MM.1S (cell line): Measurements from ENCODE around the gene PIEZO2.

Source experiments
- DNase-seq: peaks from one replicate; pipeline ENCODE4 v3.0.0-alpha.2; 2015
- H2AFZ ChIP-seq: fragments of 300-600 bp; sonication (generic); 2 replicates; pipeline ENCODE4 v1.6.0; 2016; ENCODE audit warnings: antibody characterized with exemption, low read length
- H3F3A ChIP-seq: fragments of 300-600 bp; sonication (generic); 2 replicates; pipeline ENCODE4 v1.6.1; 2016; ENCODE audit warnings: mild to moderate bottlenecking, antibody characterized with exemption, low read length, moderate library complexity, mixed read lengths; ENCODE audit not compliant: insufficient read depth
- H3K27ac ChIP-seq: fragments of 300-600 bp; sonication (generic); 2 replicates; pipeline ENCODE4 v1.5.1; 2016; ENCODE audit warnings: mild to moderate bottlenecking, low read length
- H3K27me3 ChIP-seq: fragments of 300-600 bp; sonication (generic); replicated peaks from 2 replicates; pipeline ENCODE4 v1.6.0; 2016; ENCODE audit warnings: low read length; ENCODE audit not compliant: insufficient read depth
- H3K36me3 ChIP-seq: fragments of 300-600 bp; sonication (generic); replicated peaks from 2 replicates; pipeline ENCODE4 v1.6.1; 2016; ENCODE audit warnings: mild to moderate bottlenecking, low read length, mixed read lengths; ENCODE audit not compliant: insufficient read depth
- H3K4me1 ChIP-seq: fragments of 300-600 bp; sonication (generic); 2 replicates; pipeline ENCODE4 v1.6.1; 2016; ENCODE audit warnings: low read length, mixed read lengths
- H3K4me2 ChIP-seq: fragments of 300-600 bp; sonication (generic); 2 replicates; pipeline ENCODE4 v1.6.0; 2016; ENCODE audit warnings: low read depth, low read length
- H3K4me3 ChIP-seq: fragments of 300-600 bp; sonication (generic); 2 replicates; pipeline ENCODE4 v1.5.1; 2016; ENCODE audit warnings: low read length, mixed read lengths
- H3K79me2 ChIP-seq: fragments of 300-600 bp; sonication (generic); 2 replicates; pipeline ENCODE4 v1.6.1; 2016; ENCODE audit warnings: mixed run types, low read length, mixed read lengths
- H3K9ac ChIP-seq: fragments of 300-600 bp; sonication (generic); 2 replicates; pipeline ENCODE4 v1.6.1; 2016; ENCODE audit warnings: low read length, mixed read lengths
- H3K9me2 ChIP-seq: fragments of 300-600 bp; sonication (generic); replicated peaks from 2 replicates; pipeline ENCODE4 v1.6.1; 2016; ENCODE audit warnings: mild to moderate bottlenecking, low read length, mixed read lengths; ENCODE audit not compliant: insufficient read depth
- H3K9me3 ChIP-seq: fragments of 300-600 bp; sonication (generic); replicated peaks from 2 replicates; pipeline ENCODE4 v1.6.1; 2016; ENCODE audit warnings: mild to moderate bottlenecking, low read length, mixed read lengths; ENCODE audit not compliant: insufficient read depth
- H4K20me1 ChIP-seq: fragments of 300-600 bp; sonication (generic); 2 replicates; pipeline ENCODE4 v1.6.1; 2016; ENCODE audit warnings: mild to moderate bottlenecking, low read length, moderate library complexity, mixed read lengths; ENCODE audit not compliant: insufficient read depth
- CTCF ChIP-seq: fragments of 300-600 bp; sonication (generic); IDR thresholded peaks from 2 replicates; pipeline ENCODE4 v1.5.1; 2016; ENCODE audit warnings: antibody characterized with exemption, low read length, mixed read lengths
- EZH2 ChIP-seq: fragments of 300-600 bp; sonication (generic); optimal IDR thresholded peaks from 2 replicates; pipeline ENCODE3; 2017; ENCODE audit warnings: low read depth, mild to moderate bottlenecking, antibody characterized with exemption, low read length, mixed read lengths
- EZH2phosphoT487 ChIP-seq: fragments of 300-600 bp; sonication (generic); IDR thresholded peaks from 2 replicates; pipeline ENCODE4 v1.6.1; 2018; ENCODE audit warnings: antibody characterized with exemption, low read length

The PIEZO2 gene

DNA sequence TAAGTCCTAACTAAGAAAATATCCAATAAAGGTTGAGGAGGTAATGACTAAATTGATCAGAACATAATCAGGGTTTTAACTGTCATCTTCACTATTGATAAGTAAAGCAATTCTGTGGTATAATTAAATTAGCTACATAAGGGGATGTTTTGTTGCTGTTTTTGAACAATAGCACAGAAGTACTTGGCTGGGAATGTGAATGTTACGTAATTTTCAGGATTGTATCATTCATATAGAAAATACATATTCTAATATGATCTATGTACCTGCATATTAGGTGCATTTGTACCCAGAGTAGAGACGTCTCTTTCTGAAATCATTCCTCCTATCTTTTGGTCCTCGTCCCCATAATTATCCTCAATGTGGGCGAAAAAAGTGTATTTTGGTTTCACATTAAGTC, 109.0 kb downstream of the PIEZO2 start:
- Histone ChIP-seq H3F3A (no peaks in the 10 kb centered on the region), H3K9me2 (no peaks in the 10 kb centered on the region), H3K27me3 (no peaks in the 10 kb centered on the region), H3K27ac (no peak overlapping the region), H3K9me3 (no peaks in the 10 kb centered on the region), H3K4me1 (no peaks in the 10 kb centered on the region), H3K4me3 (no peak overlapping the region), H2AFZ (no peak overlapping the region), H4K20me1 (no peaks in the 10 kb centered on the region), H3K79me2 (no peaks in the 10 kb centered on the region), H3K9ac (no peak overlapping the region), H3K36me3 (no peaks in the 10 kb centered on the region), H3K4me2 (no peak overlapping the region)
- DNase-seq: no peak
- TF ChIP-seq EZH2 (no peak), CTCF (no peak), EZH2phosphoT487 (no peak)

GRCh38 chr18:11037533-11038240, 111.7 kb downstream of the PIEZO2 start:
- H3K9me2 ChIP-seq: no peaks in the 10 kb centered on the region
- H3K9ac ChIP-seq: no peak overlapping the region
- no peaks in the 10 kb centered on the region for H3K36me3 ChIP-seq
- H3K27ac ChIP-seq: no peak overlapping the region
- no peak overlapping the region for H2AFZ ChIP-seq
- DNase-seq: no peak
- H3K4me3 ChIP-seq: no peak overlapping the region
- H3K9me3 ChIP-seq: no peaks in the 10 kb centered on the region
- H3K79me2 ChIP-seq: no peaks in the 10 kb centered on the region
- no peaks in the 10 kb centered on the region for H4K20me1 ChIP-seq
- TF ChIP-seq EZH2 (no peak), CTCF (no peak), EZH2phosphoT487 (no peak)
- no peaks in the 10 kb centered on the region for H3K27me3 ChIP-seq
- H3F3A ChIP-seq: no peaks in the 10 kb centered on the region
- no peak overlapping the region for H3K4me2 ChIP-seq
- H3K4me1 ChIP-seq: no peaks in the 10 kb centered on the region

- H3K4me1 ChIP-seq: no peaks in the 10 kb centered on the region
- no peaks in the 10 kb centered on the region for H3K27me3 ChIP-seq
- no peak overlapping the region for H3K4me2 ChIP-seq
- no peaks in the 10 kb centered on the region for H3K9me2 ChIP-seq
- H3K36me3 ChIP-seq: no peaks in the 10 kb centered on the region
- TF ChIP-seq EZH2 (no peak), CTCF (no peak), EZH2phosphoT487 (no peak)
- H3K9ac ChIP-seq: no peak overlapping the region
- no peak overlapping the region for H3K27ac ChIP-seq
- H2AFZ ChIP-seq: no peak overlapping the region
- H3K9me3 ChIP-seq: no peaks in the 10 kb centered on the region
- DNase-seq: no peak
- H3F3A ChIP-seq: no peaks in the 10 kb centered on the region
- no peaks in the 10 kb centered on the region for H4K20me1 ChIP-seq
- H3K4me3 ChIP-seq: no peak overlapping the region
- H3K79me2 ChIP-seq: no peaks in the 10 kb centered on the region
Observed at GRCh38 chr18:11035814-11036495, 113.4 kb downstream of the PIEZO2 start.
